ENCODE data around the gene TNFRSF12A.

- TF ChIP-seq, protein P1, sequence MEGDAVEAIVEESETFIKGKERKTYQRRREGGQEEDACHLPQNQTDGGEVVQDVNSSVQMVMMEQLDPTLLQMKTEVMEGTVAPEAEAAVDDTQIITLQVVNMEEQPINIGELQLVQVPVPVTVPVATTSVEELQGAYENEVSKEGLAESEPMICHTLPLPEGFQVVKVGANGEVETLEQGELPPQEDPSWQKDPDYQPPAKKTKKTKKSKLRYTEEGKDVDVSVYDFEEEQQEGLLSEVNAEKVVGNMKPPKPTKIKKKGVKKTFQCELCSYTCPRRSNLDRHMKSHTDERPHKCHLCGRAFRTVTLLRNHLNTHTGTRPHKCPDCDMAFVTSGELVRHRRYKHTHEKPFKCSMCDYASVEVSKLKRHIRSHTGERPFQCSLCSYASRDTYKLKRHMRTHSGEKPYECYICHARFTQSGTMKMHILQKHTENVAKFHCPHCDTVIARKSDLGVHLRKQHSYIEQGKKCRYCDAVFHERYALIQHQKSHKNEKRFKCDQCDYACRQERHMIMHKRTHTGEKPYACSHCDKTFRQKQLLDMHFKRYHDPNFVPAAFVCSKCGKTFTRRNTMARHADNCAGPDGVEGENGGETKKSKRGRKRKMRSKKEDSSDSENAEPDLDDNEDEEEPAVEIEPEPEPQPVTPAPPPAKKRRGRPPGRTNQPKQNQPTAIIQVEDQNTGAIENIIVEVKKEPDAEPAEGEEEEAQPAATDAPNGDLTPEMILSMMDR (conservative IDR thresholded peaks at IDR 0.05; ENCODE audit: low read depth, low read length), result no peak
- TF ChIP-seq MAZ (IDR thresholded peaks at IDR 0.05; ENCODE audit: borderline replicate concordance, low read depth, low read length) (no peak), BHLHE40 (IDR thresholded peaks at IDR 0.05; ENCODE audit: low read depth, low read length) (no peak), POLR2A (IDR thresholded peaks at IDR 0.05; ENCODE audit: low read depth, low read length) (no peak), SMC3 (IDR thresholded peaks at IDR 0.05; ENCODE audit: low read depth, low read length) (no peak), RAD21 (IDR thresholded peaks at IDR 0.05; ENCODE audit: low read length) (no peak), RFX5 (IDR thresholded peaks at IDR 0.05; ENCODE audit: low read depth, low read length) (no peak), CEBPB (IDR thresholded peaks at IDR 0.05; ENCODE audit: low read depth, low read length) (no peak), MXI1 (IDR thresholded peaks at IDR 0.05; ENCODE audit: borderline replicate concordance, low read depth, low read length) (no peak)
- TF ChIP-seq, protein P2, sequence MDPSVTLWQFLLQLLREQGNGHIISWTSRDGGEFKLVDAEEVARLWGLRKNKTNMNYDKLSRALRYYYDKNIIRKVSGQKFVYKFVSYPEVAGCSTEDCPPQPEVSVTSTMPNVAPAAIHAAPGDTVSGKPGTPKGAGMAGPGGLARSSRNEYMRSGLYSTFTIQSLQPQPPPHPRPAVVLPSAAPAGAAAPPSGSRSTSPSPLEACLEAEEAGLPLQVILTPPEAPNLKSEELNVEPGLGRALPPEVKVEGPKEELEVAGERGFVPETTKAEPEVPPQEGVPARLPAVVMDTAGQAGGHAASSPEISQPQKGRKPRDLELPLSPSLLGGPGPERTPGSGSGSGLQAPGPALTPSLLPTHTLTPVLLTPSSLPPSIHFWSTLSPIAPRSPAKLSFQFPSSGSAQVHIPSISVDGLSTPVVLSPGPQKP (IDR thresholded peaks at IDR 0.05; ENCODE audit: borderline replicate concordance, low read depth, low read length), result no peak
- TF ChIP-seq, protein P3, sequence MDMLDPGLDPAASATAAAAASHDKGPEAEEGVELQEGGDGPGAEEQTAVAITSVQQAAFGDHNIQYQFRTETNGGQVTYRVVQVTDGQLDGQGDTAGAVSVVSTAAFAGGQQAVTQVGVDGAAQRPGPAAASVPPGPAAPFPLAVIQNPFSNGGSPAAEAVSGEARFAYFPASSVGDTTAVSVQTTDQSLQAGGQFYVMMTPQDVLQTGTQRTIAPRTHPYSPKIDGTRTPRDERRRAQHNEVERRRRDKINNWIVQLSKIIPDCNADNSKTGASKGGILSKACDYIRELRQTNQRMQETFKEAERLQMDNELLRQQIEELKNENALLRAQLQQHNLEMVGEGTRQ (IDR thresholded peaks at IDR 0.05; ENCODE audit: low read depth, low read length), result no peak
These were observed 44.9 kb upstream of the TNFRSF12A start for GRCh38 chr16:2975161-2975795.

Measured in IMR-90 (cell line).